ENCODE measurements around the gene PTGR3.
A peak's percentile ranks its signal among the peaks of the same experiment; 100 is the strongest.

The PTGR3 gene

DNA sequence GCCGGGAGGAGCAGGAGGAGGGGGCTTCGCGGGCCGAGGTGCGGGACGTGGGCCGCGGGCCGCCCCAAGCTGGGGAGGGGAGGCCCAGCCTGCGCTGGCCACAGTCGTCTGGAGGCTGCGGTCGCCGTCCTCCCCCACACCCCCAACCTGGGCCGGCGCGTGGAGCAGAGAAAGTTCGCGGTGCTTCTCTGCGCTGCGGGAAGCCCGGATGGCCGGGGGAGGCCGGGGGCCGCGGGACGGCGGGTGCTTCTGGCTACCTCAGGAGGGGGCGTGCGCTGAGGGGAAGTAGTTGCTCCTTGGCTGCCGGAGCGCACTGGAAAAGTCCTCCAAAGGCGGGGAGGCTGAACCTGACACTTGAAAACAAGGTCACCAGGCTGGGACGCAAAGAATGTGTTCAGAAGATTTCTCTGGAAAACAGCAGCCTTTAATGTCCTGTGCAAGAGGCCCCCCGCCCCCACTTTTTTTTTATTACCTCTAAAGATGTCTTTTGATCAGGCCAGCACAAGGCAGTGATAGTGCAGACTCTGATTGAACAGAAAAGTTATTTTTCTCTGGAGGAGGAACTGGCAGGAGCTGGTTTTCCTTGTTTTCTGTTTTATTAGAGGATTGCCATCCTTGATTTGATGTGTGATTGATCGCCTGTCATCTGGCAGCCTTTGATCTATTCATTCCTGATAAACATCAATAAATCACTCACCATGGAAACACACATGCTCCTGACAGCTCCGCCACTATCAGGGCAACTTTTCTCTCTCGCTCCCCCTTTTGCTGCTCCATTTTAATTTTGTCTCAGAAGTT lies 3.2 kb upstream of the PTGR3 start:
- TF ChIP-seq CTCF (IDR thresholded peaks at IDR 0.05; ENCODE audit: low read depth, low read length, missing control alignments), result no peak
- DNase-seq (ENCODE audit: low read depth), result no peak
- H3K4me3 ChIP-seq (ENCODE audit: low read depth, low read length), result peak overlapping the region; percentile 66
- in situ Hi-C loops (cut with HindIII; ENCODE audit: low sequenced_read_pairs), result no loop called here

DNA sequence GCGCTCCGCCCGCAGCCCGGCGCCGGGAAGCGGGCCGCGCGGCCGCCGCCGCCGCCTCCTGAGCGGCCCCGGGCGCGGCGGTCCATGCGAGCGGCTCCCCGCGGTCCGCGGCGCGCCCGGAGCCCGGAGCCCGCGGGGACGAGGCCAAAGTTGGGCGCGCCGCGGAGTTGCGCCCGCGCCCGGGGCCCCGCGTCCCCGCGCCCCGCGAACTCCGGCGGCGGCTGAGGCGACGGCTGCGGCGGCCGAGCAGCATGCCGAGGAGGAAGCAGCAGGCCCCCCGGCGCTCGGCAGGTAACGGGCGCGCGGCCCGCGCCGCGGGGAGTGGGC lies 2.6 kb upstream of the PTGR3 start:
- no peak for TF ChIP-seq CTCF (IDR thresholded peaks at IDR 0.05; ENCODE audit: low read depth, low read length, missing control alignments)
- H3K4me3 ChIP-seq (ENCODE audit: low read depth, low read length), result peak overlapping the region; percentile 66
- in situ Hi-C loops (cut with HindIII; ENCODE audit: low sequenced_read_pairs), result no loop called here
- DNase-seq (ENCODE audit: low read depth), result no peak

- DNase-seq (ENCODE audit: low read depth), result no peak
- peak overlapping the region; percentile 87 for H3K4me3 ChIP-seq (ENCODE audit: low read depth, low read length)
- TF ChIP-seq CTCF (IDR thresholded peaks at IDR 0.05; ENCODE audit: low read depth, low read length, missing control alignments), result no peak
- in situ Hi-C loops (cut with HindIII; ENCODE audit: low sequenced_read_pairs), result no loop called here
Measured at GRCh38 chr18:75211002-75211621, 2.2 kb upstream of the PTGR3 start.

DNA sequence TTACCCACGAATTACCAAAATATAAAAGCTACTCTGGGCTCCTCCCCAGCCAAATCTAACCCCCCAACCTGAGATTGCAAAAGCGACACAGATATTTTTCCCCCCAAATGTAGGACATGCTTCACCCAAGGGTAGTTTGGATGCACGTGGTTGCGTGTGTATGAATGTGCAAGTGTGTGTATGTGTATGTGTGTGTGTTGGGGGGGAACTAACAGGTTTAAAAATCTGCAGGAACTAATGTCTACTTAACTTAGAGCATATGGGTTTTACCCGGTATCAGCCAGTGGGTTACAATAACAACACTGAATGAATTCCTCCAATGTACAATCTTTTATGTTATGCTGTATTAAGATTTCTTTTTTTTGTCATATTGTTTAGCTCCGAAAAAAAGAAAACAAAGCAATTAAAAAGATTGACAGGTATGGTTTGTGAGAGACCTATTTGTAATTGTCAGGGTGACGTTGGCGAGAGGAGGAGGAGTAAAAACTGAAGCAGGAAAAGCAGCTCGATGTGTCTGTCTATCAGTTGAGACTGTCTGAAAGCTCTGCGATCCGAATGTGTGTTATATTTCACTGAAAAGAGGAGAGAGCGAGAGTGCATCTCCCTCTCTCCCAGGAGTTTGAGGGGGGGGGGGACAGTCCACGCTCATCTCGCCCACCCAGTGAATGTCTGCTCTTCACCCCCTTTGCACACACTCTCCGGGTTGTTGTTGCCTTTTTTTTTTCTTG lies 1.5 kb upstream of the PTGR3 start, which contains the start of gene TSHZ1:
TSHZ1 (plus strand) TSS at position 524 of the 728 bp plus-strand sequence. CDS start 1,080 bp downstream, outside the sequence.
- in situ Hi-C loops (cut with HindIII; ENCODE audit: low sequenced_read_pairs), result no loop called here
- H3K4me3 ChIP-seq (ENCODE audit: low read depth, low read length), result peak within 1 kb of the TSS; percentile 87
- DNase-seq (ENCODE audit: low read depth), result peak; percentile 76
- TF ChIP-seq CTCF (IDR thresholded peaks at IDR 0.05; ENCODE audit: low read depth, low read length, missing control alignments), result no peak

GRCh38 chr18:75209951-75210258 lies 966 bp upstream of the PTGR3 start:
- H3K4me3 ChIP-seq (ENCODE audit: low read depth, low read length), result peak overlapping the region; percentile 87
- no peak for DNase-seq (ENCODE audit: low read depth)
- in situ Hi-C loops (cut with HindIII; ENCODE audit: low sequenced_read_pairs), result no loop called here
- TF ChIP-seq CTCF (IDR thresholded peaks at IDR 0.05; ENCODE audit: low read depth, low read length, missing control alignments), result no peak

DNA sequence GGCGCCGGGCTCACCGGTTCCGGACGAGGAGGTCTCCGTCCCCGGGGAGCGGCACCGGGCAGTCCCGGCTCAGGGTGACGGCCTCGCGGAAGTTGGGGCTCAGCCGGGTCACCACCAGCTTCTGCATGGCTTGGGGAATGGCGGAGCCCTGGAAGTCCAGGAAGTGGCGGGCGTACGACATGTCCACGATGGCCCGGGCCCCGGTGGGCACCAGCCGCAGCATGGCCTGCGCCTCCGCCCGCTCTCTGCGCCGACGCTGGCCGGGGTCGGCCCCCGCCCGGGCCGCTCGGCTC lies 157 bp downstream of the PTGR3 start:
- in situ Hi-C loops (cut with HindIII; ENCODE audit: low sequenced_read_pairs), result no loop called here
- TF ChIP-seq CTCF (IDR thresholded peaks at IDR 0.05; ENCODE audit: low read depth, low read length, missing control alignments), result no peak
- DNase-seq (ENCODE audit: low read depth), result no peak
- H3K4me3 ChIP-seq (ENCODE audit: low read depth, low read length), result peak overlapping the region; percentile 87

Data from astrocyte of the cerebellum (primary cell).